WTC11 (cell line): ENCODE measurements around the gene RAD9B.

Source experiments
- ATF3 ChIP-seq: sonication (generic); formaldehyde crosslinking; conservative IDR thresholded peaks from 2 replicates; pipeline ENCODE4 v1.8.1; 2022; ENCODE audit warnings: mild to moderate bottlenecking, missing genetic modification reagents
- NFYB ChIP-seq: sonication (generic); formaldehyde crosslinking; conservative IDR thresholded peaks from 2 replicates; pipeline ENCODE4 v1.8.0; 2022; ENCODE audit warnings: low read depth, missing genetic modification reagents
- RELA ChIP-seq: sonication (generic); formaldehyde crosslinking; IDR thresholded peaks from 2 replicates; pipeline ENCODE4 v1.8.1; 2022; ENCODE audit warnings: missing genetic modification reagents, mild to moderate bottlenecking, borderline replicate concordance
- ZMAT4 ChIP-seq: fragments of 250-450 bp; sonication (Bioruptor Pico); IDR thresholded peaks from 2 replicates; pipeline ENCODE4 v1.9.0; 2021; ENCODE audit warnings: mild to moderate bottlenecking
- ZNF121 ChIP-seq: sonication (generic); formaldehyde crosslinking; IDR thresholded peaks from 2 replicates; pipeline ENCODE4 v1.8.0; 2023; ENCODE audit warnings: missing genetic modification reagents
- TF ChIP-seq, protein P1 (sequence below): fragments of 200-600 bp; IDR thresholded peaks from 2 replicates; pipeline ENCODE4 v1.8.0; 2022; ENCODE audit warnings: antibody characterized with exemption

DNA sequence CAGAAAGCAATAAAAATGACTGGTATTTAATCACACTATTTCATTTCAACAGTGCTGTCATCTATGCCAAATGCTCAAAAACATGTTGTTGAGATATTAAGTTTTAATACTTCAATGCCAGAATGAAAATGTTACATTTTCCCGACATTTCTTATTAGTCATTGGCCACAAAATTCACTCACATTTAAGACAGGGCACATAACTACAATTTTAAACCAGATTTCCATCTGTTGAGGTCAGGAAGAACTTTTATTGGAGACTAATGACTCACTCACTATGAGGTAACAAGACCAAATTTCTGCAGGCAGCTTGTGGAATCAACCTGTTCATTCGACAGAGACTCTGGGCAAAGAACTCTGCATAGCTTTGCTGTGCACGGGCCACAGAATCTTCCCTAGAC, 44.2 kb downstream of the RAD9B start:
- TF ChIP-seq RELA (CRISPR knock-in tag) (no peak), ZMAT4 (CRISPR knock-in tag) (no peak), ATF3 (CRISPR knock-in tag) (no peak), ZNF121 (CRISPR knock-in tag) (no peak), NFYB (CRISPR knock-in tag) (no peak)
- TF ChIP-seq, protein P1, sequence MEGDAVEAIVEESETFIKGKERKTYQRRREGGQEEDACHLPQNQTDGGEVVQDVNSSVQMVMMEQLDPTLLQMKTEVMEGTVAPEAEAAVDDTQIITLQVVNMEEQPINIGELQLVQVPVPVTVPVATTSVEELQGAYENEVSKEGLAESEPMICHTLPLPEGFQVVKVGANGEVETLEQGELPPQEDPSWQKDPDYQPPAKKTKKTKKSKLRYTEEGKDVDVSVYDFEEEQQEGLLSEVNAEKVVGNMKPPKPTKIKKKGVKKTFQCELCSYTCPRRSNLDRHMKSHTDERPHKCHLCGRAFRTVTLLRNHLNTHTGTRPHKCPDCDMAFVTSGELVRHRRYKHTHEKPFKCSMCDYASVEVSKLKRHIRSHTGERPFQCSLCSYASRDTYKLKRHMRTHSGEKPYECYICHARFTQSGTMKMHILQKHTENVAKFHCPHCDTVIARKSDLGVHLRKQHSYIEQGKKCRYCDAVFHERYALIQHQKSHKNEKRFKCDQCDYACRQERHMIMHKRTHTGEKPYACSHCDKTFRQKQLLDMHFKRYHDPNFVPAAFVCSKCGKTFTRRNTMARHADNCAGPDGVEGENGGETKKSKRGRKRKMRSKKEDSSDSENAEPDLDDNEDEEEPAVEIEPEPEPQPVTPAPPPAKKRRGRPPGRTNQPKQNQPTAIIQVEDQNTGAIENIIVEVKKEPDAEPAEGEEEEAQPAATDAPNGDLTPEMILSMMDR, result no peak
